ENCODE results near the gene CYP27A1.

- TF ChIP-seq CTCF (IDR thresholded peaks at IDR 0.05; ENCODE audit: insufficient read depth, low read length, poor library complexity, severe bottlenecking), result no peak
- no peak for TF ChIP-seq EZH2phosphoT487 (conservative IDR thresholded peaks at IDR 0.05; ENCODE audit: low read length)
These were observed 32.0 kb downstream of the CYP27A1 start for GRCh38 chr2:218813771-218814460.
